Measurements from ENCODE around the gene FKBP11.
A peak's percentile ranks its signal among the peaks of the same experiment; 100 is the strongest.

The FKBP11 gene

GRCh38 chr12:48957141-48958048, 32.1 kb upstream of the FKBP11 start, which contains the start of gene ARF3 (continued):
- TF ChIP-seq REST (tag by site-specific recombination; IDR thresholded peaks at IDR 0.05) (no peak), ZNF169 (tag by site-specific recombination; IDR thresholded peaks at IDR 0.05) (no peak), ZNF404 (tag by site-specific recombination; IDR thresholded peaks at IDR 0.05) (no peak), ZNF248 (tag by site-specific recombination; IDR thresholded peaks at IDR 0.05) (no peak), KLF7 (tag by site-specific recombination; IDR thresholded peaks at IDR 0.05; ENCODE audit: borderline replicate concordance) (peak; percentile 35; the same call in 1 of the 2 replicates), ZNF544 (tag by site-specific recombination; IDR thresholded peaks at IDR 0.05) (no peak), ZBTB1 (tag by site-specific recombination; IDR thresholded peaks at IDR 0.05) (no peak), INSM2 (tag by site-specific recombination; IDR thresholded peaks at IDR 0.05) (no peak), ZNF549 (tag by site-specific recombination; IDR thresholded peaks at IDR 0.05) (no peak), ZNF654 (tag by site-specific recombination; IDR thresholded peaks at IDR 0.05; ENCODE audit: low read depth) (no peak), ZNF2 (tag by site-specific recombination; IDR thresholded peaks at IDR 0.05) (peak; percentile 52; the same call in 1 of the 2 replicates), ZNF792 (tag by site-specific recombination; IDR thresholded peaks at IDR 0.05) (no peak), CTCF (tag by site-specific recombination; IDR thresholded peaks at IDR 0.05) (no peak; the same call in none of the 2 replicates), ZNF280C (tag by site-specific recombination; IDR thresholded peaks at IDR 0.05) (no peak), HOXA7 (CRISPR knock-in tag; IDR thresholded peaks at IDR 0.05; ENCODE audit: borderline replicate concordance) (no peak), ZNF692 (tag by site-specific recombination; IDR thresholded peaks at IDR 0.05) (peak; percentile 53), ZSCAN23 (tag by site-specific recombination; IDR thresholded peaks at IDR 0.05) (no peak), ZNF548 (tag by site-specific recombination; IDR thresholded peaks at IDR 0.05) (peak; percentile 29; the same call in 1 of the 2 replicates), ZBTB48 (tag by site-specific recombination; IDR thresholded peaks at IDR 0.05) (no peak; the same call in 1 of the 2 replicates), ZNF274 (IDR thresholded peaks at IDR 0.05; ENCODE audit: low read length) (no peak), ZNF274 (tag by site-specific recombination; IDR thresholded peaks at IDR 0.05; ENCODE audit: borderline replicate concordance) (no peak), ZFP41 (tag by site-specific recombination; IDR thresholded peaks at IDR 0.05; ENCODE audit: borderline replicate concordance) (no peak), ZXDB (tag by site-specific recombination; IDR thresholded peaks at IDR 0.05) (peak; percentile 57; the same call in 1 of the 2 replicates), ZNF48 (tag by site-specific recombination; IDR thresholded peaks at IDR 0.05) (no peak)
- TF ChIP-seq, protein P1, sequence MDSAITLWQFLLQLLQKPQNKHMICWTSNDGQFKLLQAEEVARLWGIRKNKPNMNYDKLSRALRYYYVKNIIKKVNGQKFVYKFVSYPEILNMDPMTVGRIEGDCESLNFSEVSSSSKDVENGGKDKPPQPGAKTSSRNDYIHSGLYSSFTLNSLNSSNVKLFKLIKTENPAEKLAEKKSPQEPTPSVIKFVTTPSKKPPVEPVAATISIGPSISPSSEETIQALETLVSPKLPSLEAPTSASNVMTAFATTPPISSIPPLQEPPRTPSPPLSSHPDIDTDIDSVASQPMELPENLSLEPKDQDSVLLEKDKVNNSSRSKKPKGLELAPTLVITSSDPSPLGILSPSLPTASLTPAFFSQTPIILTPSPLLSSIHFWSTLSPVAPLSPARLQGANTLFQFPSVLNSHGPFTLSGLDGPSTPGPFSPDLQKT (IDR thresholded peaks at IDR 0.05; ENCODE audit: borderline replicate concordance, low read depth, low read length) = no peak
- TF ChIP-seq, protein P2, sequence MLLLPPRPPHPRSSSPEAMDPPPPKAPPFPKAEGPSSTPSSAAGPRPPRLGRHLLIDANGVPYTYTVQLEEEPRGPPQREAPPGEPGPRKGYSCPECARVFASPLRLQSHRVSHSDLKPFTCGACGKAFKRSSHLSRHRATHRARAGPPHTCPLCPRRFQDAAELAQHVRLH (tag by site-specific recombination; IDR thresholded peaks at IDR 0.05) = peak; percentile 79

Measured in HEK293 (cell line).